Lower leg skin (tissue), 3 donors: ENCODE data around the gene POU2F3.

Experiments used
- POLR2A ChIP-seq, 2 donors: fragments of 450-650 bp; IDR thresholded peaks; one replicate each; pipeline ENCODE4 v1.6.1; 2016 to 2017; ENCODE audit warnings: antibody characterized with exemption in 2 of 2, mild to moderate bottlenecking in 1 of 2, moderate library complexity in 1 of 2
- TF ChIP-seq, protein P1 (sequence below), 3 donors: fragments of 450-650 bp; IDR thresholded peaks; one replicate each; pipeline ENCODE4 v1.5.1; 2016; ENCODE audit warnings: antibody characterized with exemption in 3 of 3, mild to moderate bottlenecking in 3 of 3, moderate library complexity in 2 of 3

DNA sequence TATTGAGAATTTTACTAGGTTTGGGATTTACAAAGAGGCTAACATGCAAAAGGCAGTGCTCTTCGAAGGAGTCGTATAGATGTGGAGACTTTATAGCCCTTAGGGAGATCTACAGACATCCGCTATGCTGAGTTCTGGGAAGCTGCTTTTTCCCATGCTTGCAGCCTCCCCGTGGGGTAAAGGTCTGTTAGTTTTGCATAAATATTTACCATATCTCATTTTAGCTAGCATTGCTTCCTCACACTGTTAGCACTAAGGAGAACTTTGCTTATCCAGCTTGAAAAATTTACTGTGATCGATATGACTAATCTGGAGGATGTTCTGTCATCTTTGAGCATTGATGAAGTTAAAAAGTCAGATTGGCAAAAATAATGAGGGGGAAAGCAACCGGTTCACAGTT lies 114.8 kb downstream of the POU2F3 start:
- TF ChIP-seq, protein P1, sequence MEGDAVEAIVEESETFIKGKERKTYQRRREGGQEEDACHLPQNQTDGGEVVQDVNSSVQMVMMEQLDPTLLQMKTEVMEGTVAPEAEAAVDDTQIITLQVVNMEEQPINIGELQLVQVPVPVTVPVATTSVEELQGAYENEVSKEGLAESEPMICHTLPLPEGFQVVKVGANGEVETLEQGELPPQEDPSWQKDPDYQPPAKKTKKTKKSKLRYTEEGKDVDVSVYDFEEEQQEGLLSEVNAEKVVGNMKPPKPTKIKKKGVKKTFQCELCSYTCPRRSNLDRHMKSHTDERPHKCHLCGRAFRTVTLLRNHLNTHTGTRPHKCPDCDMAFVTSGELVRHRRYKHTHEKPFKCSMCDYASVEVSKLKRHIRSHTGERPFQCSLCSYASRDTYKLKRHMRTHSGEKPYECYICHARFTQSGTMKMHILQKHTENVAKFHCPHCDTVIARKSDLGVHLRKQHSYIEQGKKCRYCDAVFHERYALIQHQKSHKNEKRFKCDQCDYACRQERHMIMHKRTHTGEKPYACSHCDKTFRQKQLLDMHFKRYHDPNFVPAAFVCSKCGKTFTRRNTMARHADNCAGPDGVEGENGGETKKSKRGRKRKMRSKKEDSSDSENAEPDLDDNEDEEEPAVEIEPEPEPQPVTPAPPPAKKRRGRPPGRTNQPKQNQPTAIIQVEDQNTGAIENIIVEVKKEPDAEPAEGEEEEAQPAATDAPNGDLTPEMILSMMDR (IDR thresholded peaks at IDR 0.05), result no peak
- no peak for TF ChIP-seq POLR2A (IDR thresholded peaks at IDR 0.05)
